ENCODE results near the gene POMGNT1.

Gene POMGNT1

DNA sequence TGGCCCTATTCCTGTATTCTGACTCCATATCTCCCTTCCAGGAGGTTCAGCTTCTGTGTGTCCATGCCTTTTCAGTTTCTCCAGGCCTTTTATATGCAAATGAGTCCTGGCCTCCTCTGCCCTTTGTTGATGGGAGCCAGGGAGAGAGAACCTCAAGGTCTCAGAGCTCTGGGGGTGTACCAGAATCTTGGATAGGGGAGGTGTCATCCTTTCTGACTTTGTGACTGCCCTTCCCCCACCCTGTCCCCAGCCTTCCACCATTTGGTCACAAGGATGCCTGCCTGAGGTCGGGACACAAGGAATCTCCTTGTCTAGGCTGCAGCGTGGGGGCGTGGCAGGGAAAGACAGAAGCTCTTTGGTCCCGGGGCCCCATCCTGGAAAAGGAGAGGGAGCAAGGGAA, 23.5 kb upstream of the POMGNT1 start:
- Histone ChIP-seq H3K9me3 (ENCODE audit: insufficient read depth, low read length) (no peaks in the 10 kb centered on the region), H3K9ac (ENCODE audit: low read length) (no peak overlapping the region), H3K27ac (ENCODE audit: low read depth, low read length) (no peak overlapping the region), H3K79me2 (ENCODE audit: insufficient read depth, low read length) (no peaks in the 10 kb centered on the region), H3K4me3 (ENCODE audit: insufficient read depth, low read length, poor library complexity, severe bottlenecking) (no peak overlapping the region), H4K20me1 (ENCODE audit: low read depth, low read length) (no peaks in the 10 kb centered on the region), H3K4me2 (ENCODE audit: low read depth, low read length, poor library complexity, severe bottlenecking) (no peak overlapping the region), H3F3A (ENCODE audit: insufficient read depth) (no peaks in the 10 kb centered on the region), H3K27me3 (ENCODE audit: low read length) (no peaks in the 10 kb centered on the region), H3K9me2 (replicated peaks; ENCODE audit: insufficient read depth, low read length) (no peaks in the 10 kb centered on the region), H2AFZ (ENCODE audit: low read depth, low read length, severe bottlenecking) (no peak overlapping the region), H3K36me3 (ENCODE audit: low read length) (no peaks in the 10 kb centered on the region)
- TF ChIP-seq, protein P1, sequence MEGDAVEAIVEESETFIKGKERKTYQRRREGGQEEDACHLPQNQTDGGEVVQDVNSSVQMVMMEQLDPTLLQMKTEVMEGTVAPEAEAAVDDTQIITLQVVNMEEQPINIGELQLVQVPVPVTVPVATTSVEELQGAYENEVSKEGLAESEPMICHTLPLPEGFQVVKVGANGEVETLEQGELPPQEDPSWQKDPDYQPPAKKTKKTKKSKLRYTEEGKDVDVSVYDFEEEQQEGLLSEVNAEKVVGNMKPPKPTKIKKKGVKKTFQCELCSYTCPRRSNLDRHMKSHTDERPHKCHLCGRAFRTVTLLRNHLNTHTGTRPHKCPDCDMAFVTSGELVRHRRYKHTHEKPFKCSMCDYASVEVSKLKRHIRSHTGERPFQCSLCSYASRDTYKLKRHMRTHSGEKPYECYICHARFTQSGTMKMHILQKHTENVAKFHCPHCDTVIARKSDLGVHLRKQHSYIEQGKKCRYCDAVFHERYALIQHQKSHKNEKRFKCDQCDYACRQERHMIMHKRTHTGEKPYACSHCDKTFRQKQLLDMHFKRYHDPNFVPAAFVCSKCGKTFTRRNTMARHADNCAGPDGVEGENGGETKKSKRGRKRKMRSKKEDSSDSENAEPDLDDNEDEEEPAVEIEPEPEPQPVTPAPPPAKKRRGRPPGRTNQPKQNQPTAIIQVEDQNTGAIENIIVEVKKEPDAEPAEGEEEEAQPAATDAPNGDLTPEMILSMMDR (IDR thresholded peaks at IDR 0.05; ENCODE audit: insufficient read depth, low read length, poor library complexity, severe bottlenecking) = no peak
- no peak for TF ChIP-seq EZH2phosphoT487 (conservative IDR thresholded peaks at IDR 0.05; ENCODE audit: low read length)

DNA sequence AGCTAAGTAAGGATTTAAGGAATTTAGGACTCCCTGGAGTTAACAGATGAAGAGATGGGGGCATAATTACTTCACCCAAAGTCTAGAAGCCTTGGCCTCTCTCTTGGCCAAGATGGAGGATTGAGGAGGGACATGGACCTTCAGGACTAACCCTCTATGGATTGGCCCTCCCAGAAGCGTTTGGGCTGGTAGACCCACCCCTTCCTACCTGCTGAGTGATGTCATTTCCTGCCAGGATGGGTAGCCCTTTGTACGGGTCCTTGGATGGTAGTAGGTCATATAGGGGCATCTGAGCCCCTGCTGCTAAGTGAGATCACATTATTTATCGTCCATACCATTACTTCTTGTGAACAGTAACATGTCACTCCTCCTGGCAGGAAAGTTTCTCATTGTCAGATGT, 22.6 kb upstream of the POMGNT1 start:
- no peak overlapping the region for H3K4me3 ChIP-seq (ENCODE audit: insufficient read depth, low read length, poor library complexity, severe bottlenecking)
- no peaks in the 10 kb centered on the region for H3K36me3 ChIP-seq (ENCODE audit: low read length)
- no peaks in the 10 kb centered on the region for H3F3A ChIP-seq (ENCODE audit: insufficient read depth)
- no peaks in the 10 kb centered on the region for H3K79me2 ChIP-seq (ENCODE audit: insufficient read depth, low read length)
- no peaks in the 10 kb centered on the region for H4K20me1 ChIP-seq (ENCODE audit: low read depth, low read length)
- no peak overlapping the region for H3K4me2 ChIP-seq (ENCODE audit: low read depth, low read length, poor library complexity, severe bottlenecking)
- no peaks in the 10 kb centered on the region for H3K27me3 ChIP-seq (ENCODE audit: low read length)
- H3K9me2 ChIP-seq (replicated peaks; ENCODE audit: insufficient read depth, low read length) = no peaks in the 10 kb centered on the region
- H3K9ac ChIP-seq (ENCODE audit: low read length) = no peak overlapping the region
- no peak overlapping the region for H2AFZ ChIP-seq (ENCODE audit: low read depth, low read length, severe bottlenecking)
- H3K27ac ChIP-seq (ENCODE audit: low read depth, low read length) = no peak overlapping the region
- TF ChIP-seq, protein P1 (IDR thresholded peaks at IDR 0.05; ENCODE audit: insufficient read depth, low read length, poor library complexity, severe bottlenecking) = no peak
- TF ChIP-seq EZH2phosphoT487 (conservative IDR thresholded peaks at IDR 0.05; ENCODE audit: low read length) = no peak
- H3K9me3 ChIP-seq (ENCODE audit: insufficient read depth, low read length) = no peaks in the 10 kb centered on the region

GRCh38 chr1:46219551-46220520, 21.6 kb upstream of the POMGNT1 start:
- Histone ChIP-seq H3K27ac (ENCODE audit: low read depth, low read length) (no peak overlapping the region), H4K20me1 (ENCODE audit: low read depth, low read length) (no peaks in the 10 kb centered on the region), H3K9me2 (replicated peaks; ENCODE audit: insufficient read depth, low read length) (no peaks in the 10 kb centered on the region), H2AFZ (ENCODE audit: low read depth, low read length, severe bottlenecking) (no peak overlapping the region), H3K27me3 (ENCODE audit: low read length) (no peaks in the 10 kb centered on the region), H3K79me2 (ENCODE audit: insufficient read depth, low read length) (no peaks in the 10 kb centered on the region), H3F3A (ENCODE audit: insufficient read depth) (no peaks in the 10 kb centered on the region), H3K4me3 (ENCODE audit: insufficient read depth, low read length, poor library complexity, severe bottlenecking) (no peak overlapping the region), H3K36me3 (ENCODE audit: low read length) (no peaks in the 10 kb centered on the region), H3K9me3 (ENCODE audit: insufficient read depth, low read length) (no peaks in the 10 kb centered on the region), H3K4me2 (ENCODE audit: low read depth, low read length, poor library complexity, severe bottlenecking) (no peak overlapping the region), H3K9ac (ENCODE audit: low read length) (no peak overlapping the region)
- TF ChIP-seq, protein P1 (IDR thresholded peaks at IDR 0.05; ENCODE audit: insufficient read depth, low read length, poor library complexity, severe bottlenecking) = no peak
- no peak for TF ChIP-seq EZH2phosphoT487 (conservative IDR thresholded peaks at IDR 0.05; ENCODE audit: low read length)
